Mesothelial cell of epicardium (in vitro differentiated cells): ENCODE results near the gene FMNL1. TPM values are rescaled to one million over a fixed set of nuclear protein-coding genes. Genes with fewer than 3 reads are reported as not detected.

Source experiments
- DNase-seq, 2 experiments: peaks; one replicate each; pipeline ENCODE4 v3.0.0; 2021; ENCODE audit warnings: low spot score in 2 of 2; ENCODE audit not compliant: unreplicated experiment in 2 of 2
- H3K27ac Mint-ChIP-seq: 2 replicates; pipeline ENCODE4 v1.8.0; 2021; ENCODE audit warnings: mixed read lengths
- H3K27me3 Mint-ChIP-seq: 2 replicates; pipeline ENCODE4 v1.8.0; 2021; ENCODE audit warnings: low read depth, mixed read lengths
- H3K36me3 Mint-ChIP-seq: 2 replicates; pipeline ENCODE4 v1.8.0; 2021; ENCODE audit warnings: mixed read lengths
- H3K4me1 Mint-ChIP-seq: 2 replicates; pipeline ENCODE4 v1.8.0; 2021; ENCODE audit warnings: mixed read lengths
- H3K4me3 Mint-ChIP-seq: 2 replicates; pipeline ENCODE4 v1.8.0; 2021; ENCODE audit warnings: mild to moderate bottlenecking, moderate library complexity, mixed read lengths
- H3K9me3 Mint-ChIP-seq: 2 replicates; pipeline ENCODE4 v1.8.0; 2021; ENCODE audit warnings: mixed read lengths
- total RNA-seq: library from RNA; stranded (reverse); gene quantifications from 3 replicates; pipeline ENCODE4 v1.2.1, GENCODE V29; 2021
- TF ChIP-seq, protein P1 (sequence below): fragments of 200-600 bp; sonication (generic); IDR thresholded peaks from one replicate; pipeline ENCODE4 v1.5.0; 2021; ENCODE audit warnings: antibody characterized with exemption; ENCODE audit not compliant: unreplicated experiment

Gene FMNL1
- total RNA-seq, 1 donor from 2014 or later = 3.7 TPM

GRCh38 chr17:45224671-45225050 is 3.0 kb downstream of the FMNL1 start:
- no peak overlapping the region for H3K27ac Mint-ChIP-seq
- H3K36me3 Mint-ChIP-seq = no peaks in the 10 kb centered on the region
- no peaks in the 10 kb centered on the region for H3K9me3 Mint-ChIP-seq
- H3K27me3 Mint-ChIP-seq = peaks cover 55% of the 10 kb centered on the region
- peaks cover 10% of the 10 kb centered on the region for H3K4me1 Mint-ChIP-seq
- DNase-seq = no peak
- no peak overlapping the region for H3K4me3 Mint-ChIP-seq
- TF ChIP-seq, protein P1, sequence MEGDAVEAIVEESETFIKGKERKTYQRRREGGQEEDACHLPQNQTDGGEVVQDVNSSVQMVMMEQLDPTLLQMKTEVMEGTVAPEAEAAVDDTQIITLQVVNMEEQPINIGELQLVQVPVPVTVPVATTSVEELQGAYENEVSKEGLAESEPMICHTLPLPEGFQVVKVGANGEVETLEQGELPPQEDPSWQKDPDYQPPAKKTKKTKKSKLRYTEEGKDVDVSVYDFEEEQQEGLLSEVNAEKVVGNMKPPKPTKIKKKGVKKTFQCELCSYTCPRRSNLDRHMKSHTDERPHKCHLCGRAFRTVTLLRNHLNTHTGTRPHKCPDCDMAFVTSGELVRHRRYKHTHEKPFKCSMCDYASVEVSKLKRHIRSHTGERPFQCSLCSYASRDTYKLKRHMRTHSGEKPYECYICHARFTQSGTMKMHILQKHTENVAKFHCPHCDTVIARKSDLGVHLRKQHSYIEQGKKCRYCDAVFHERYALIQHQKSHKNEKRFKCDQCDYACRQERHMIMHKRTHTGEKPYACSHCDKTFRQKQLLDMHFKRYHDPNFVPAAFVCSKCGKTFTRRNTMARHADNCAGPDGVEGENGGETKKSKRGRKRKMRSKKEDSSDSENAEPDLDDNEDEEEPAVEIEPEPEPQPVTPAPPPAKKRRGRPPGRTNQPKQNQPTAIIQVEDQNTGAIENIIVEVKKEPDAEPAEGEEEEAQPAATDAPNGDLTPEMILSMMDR = no peak

- TF ChIP-seq, protein P1 = no peak
- H3K9me3 Mint-ChIP-seq = no peaks in the 10 kb centered on the region
- no peak overlapping the region for H3K4me3 Mint-ChIP-seq
- H3K4me1 Mint-ChIP-seq = peaks cover 10% of the 10 kb centered on the region
- no peaks in the 10 kb centered on the region for H3K36me3 Mint-ChIP-seq
- H3K27ac Mint-ChIP-seq = no peak overlapping the region
- H3K27me3 Mint-ChIP-seq = peaks cover 50% of the 10 kb centered on the region
- DNase-seq = no peak
These were observed 3.5 kb downstream of the FMNL1 start for GRCh38 chr17:45225051-45225700.

DNA sequence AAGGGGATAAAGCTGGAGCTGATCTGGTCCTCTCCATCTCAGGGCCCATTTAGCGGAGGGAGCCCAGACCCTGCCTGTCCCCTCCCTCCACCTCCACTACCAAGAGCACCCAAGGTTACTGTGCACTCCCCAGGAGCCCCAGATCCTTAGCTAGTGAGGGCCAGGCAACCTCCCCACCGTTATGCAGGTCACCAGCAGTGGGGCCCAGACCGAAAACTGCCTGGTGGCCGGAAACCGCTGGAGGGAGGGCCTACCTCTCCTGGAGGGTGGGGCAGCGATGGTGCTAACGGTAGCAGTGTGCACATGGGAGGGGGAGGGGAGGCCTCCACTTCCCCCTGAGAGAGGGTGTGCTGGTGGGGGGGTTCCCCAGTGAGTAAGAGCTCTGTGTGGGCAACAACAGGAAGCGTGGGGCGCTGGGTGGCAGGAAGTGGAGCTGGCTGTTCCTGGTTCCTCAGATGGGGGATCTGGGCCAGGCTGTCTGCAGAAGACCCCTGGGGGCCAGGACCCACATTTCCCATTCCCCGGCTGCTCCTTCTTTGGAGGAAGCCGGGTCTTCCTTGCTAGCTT is 4.4 kb downstream of the FMNL1 start:
- peaks cover 41% of the 10 kb centered on the region for H3K27me3 Mint-ChIP-seq
- H3K4me1 Mint-ChIP-seq = peaks cover 10% of the 10 kb centered on the region
- no peak overlapping the region for H3K27ac Mint-ChIP-seq
- TF ChIP-seq, protein P1 = no peak
- H3K4me3 Mint-ChIP-seq = no peak overlapping the region
- H3K9me3 Mint-ChIP-seq = no peaks in the 10 kb centered on the region
- no peaks in the 10 kb centered on the region for H3K36me3 Mint-ChIP-seq
- no peak for DNase-seq

DNA sequence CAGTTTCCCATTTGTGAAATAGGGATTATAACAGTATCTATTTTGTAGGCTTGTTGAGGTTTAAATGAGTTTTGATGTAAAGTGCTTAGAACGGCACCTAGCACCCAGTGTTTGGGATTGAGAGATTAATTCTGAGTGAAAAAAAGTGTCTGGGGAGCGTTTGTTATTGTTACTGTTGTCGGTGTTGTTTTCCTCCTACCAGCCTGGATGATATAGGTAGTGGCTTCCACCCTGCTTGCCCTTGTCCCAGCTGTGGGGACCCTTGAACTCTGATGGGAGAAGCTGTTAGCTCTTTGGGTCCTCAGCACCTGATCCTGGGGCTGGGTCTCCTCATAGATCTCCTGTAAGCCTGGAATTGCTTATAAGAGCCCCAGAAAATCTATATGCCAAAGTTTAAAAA is 4.9 kb downstream of the FMNL1 start:
- Mint-ChIP-seq H3K9me3 (no peaks in the 10 kb centered on the region), H3K36me3 (no peaks in the 10 kb centered on the region), H3K4me3 (no peak overlapping the region), H3K4me1 (peaks cover 10% of the 10 kb centered on the region), H3K27me3 (peaks cover 38% of the 10 kb centered on the region), H3K27ac (no peak overlapping the region)
- TF ChIP-seq, protein P1 = no peak
- DNase-seq = no peak

DNA sequence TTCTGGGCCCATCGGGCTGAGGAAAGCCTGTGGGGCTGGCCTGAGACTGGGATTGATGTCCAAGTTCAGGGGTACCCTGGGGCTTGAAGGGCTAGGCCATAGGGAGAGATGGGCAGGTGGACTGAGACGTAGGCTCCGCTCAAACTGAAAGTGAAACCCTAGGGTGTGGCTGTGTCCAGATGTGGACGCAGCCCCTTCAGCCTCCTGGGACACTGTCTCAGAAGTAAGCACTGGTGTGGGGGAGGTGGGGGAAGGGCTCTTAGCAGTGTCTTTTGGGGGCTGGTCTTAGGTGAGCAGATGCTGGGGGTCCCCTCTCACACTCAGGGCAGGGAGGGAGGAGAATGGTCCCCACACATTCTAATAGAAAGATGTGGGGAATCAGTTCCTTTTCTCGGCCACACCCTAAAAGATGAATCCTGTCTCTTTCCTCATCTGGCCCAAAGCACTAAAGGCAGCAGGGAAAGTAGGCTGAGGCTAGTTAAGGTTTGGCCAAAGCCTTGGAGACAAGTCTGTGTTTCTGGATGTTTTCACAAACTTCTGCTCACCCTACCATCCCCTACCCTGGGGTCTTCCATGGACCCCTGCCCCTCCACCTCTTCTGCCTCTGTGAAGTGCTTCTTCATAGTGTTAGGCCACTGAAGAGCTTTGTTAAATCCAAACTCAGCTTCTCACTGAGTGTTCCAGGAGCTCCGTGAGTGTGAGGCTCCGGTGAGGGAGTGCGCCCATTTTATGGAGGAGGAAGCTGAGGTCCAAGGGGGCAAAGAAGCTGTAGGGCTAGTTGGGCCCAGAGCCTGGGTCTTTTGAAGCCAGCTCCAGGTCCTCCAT is 5.6 kb downstream of the FMNL1 start:
- Mint-ChIP-seq H3K9me3 (no peaks in the 10 kb centered on the region), H3K4me3 (no peak overlapping the region), H3K27ac (no peak overlapping the region), H3K4me1 (peaks cover 10% of the 10 kb centered on the region), H3K27me3 (peaks cover 37% of the 10 kb centered on the region), H3K36me3 (no peaks in the 10 kb centered on the region)
- TF ChIP-seq, protein P1 = no peak
- no peak for DNase-seq
